SK-N-SH treated with all-trans-retinoic acid at 6 μM for 48 hours (cell line): ENCODE results near the gene KCNA10.

Experiments
- CREB5 ChIP-seq: fragments of 250-450 bp; sonication (Bioruptor Pico); IDR thresholded peaks from 2 replicates; pipeline ENCODE4 v1.5.1; 2020; ENCODE audit warnings: low read depth, mild to moderate bottlenecking, moderate library complexity
- CSRNP3 ChIP-seq: fragments of 250-450 bp; sonication (Bioruptor Pico); IDR thresholded peaks from 2 replicates; pipeline ENCODE4 v1.5.1; 2021; ENCODE audit warnings: mild to moderate bottlenecking, moderate library complexity
- PPARA ChIP-seq: fragments of 250-450 bp; sonication (Bioruptor Pico); IDR thresholded peaks from 2 replicates; pipeline ENCODE4 v1.5.0; 2020; ENCODE audit warnings: mild to moderate bottlenecking, borderline replicate concordance
- RARB ChIP-seq: fragments of 250-450 bp; sonication (Bioruptor Pico); IDR thresholded peaks from 2 replicates; pipeline ENCODE4 v1.8.0; 2021; ENCODE audit warnings: mild to moderate bottlenecking, moderate library complexity
- ZC3H10 ChIP-seq: fragments of 250-450 bp; sonication (Bioruptor Pico); IDR thresholded peaks from 2 replicates; pipeline ENCODE4 v1.5.1; 2021; ENCODE audit warnings: mild to moderate bottlenecking, moderate library complexity
- ZFP3 ChIP-seq: fragments of 250-450 bp; sonication (Bioruptor Pico); IDR thresholded peaks from 2 replicates; pipeline ENCODE4 v1.5.0; 2020; ENCODE audit warnings: mild to moderate bottlenecking, moderate library complexity
- ZFP30 ChIP-seq: fragments of 450-650 bp; formaldehyde crosslinking; IDR thresholded peaks from 2 replicates; pipeline ENCODE4 v1.5.0; 2022; ENCODE audit warnings: mild to moderate bottlenecking, moderate library complexity

GRCh38 chr1:110477041-110477440 is 41.9 kb downstream of the KCNA10 start:
- no peak for TF ChIP-seq CSRNP3
- no peak for TF ChIP-seq ZFP3 (CRISPR knock-in tag)
- no peak for TF ChIP-seq ZC3H10 (CRISPR knock-in tag)
- no peak for TF ChIP-seq ZFP30
- TF ChIP-seq PPARA, result no peak
- no peak for TF ChIP-seq CREB5 (CRISPR knock-in tag)
- TF ChIP-seq RARB, result no peak
